Stimulated activated CD8-positive, alpha-beta memory T cell treated with anti-CD3 and anti-CD28 coated beads, Interleukin-15, amount 100 ng/mL, for 24 hours (primary cell): Measurements from ENCODE around the gene ARVCF.
A peak's percentile ranks its signal among the peaks of the same experiment; 100 is the strongest.

Experiments used
- DNase-seq: peaks from one replicate; pipeline ENCODE4 v3.0.0-alpha.2; 2020; ENCODE audit warnings: low read depth

Gene ARVCF

GRCh38 chr22:19973551-19974267 lies 42.9 kb downstream of the ARVCF start:
- DNase-seq, result no peak

- DNase-seq, result no peak
Observed at GRCh38 chr22:19972652-19973550, 43.7 kb downstream of the ARVCF start.

GRCh38 chr22:19972251-19972650 lies 44.4 kb downstream of the ARVCF start:
- no peak for DNase-seq

GRCh38 chr22:19971276-19972124 lies 45.1 kb downstream of the ARVCF start:
- no peak for DNase-seq

GRCh38 chr22:19970479-19971275 lies 45.9 kb downstream of the ARVCF start:
- DNase-seq, result peak; percentile 70

- no peak for DNase-seq
Observed at GRCh38 chr22:19970031-19970478, 46.6 kb downstream of the ARVCF start.

GRCh38 chr22:19969141-19969928 lies 47.3 kb downstream of the ARVCF start:
- no peak for DNase-seq

GRCh38 chr22:19968450-19968891 lies 48.2 kb downstream of the ARVCF start:
- no peak for DNase-seq

- no peak for DNase-seq
Observed at GRCh38 chr22:19967850-19968449, 48.7 kb downstream of the ARVCF start.

GRCh38 chr22:19966908-19967750 lies 49.5 kb downstream of the ARVCF start:
- DNase-seq, result no peak

GRCh38 chr22:19965771-19966709 lies 50.6 kb downstream of the ARVCF start:
- DNase-seq, result no peak

- no peak for DNase-seq
Observed at GRCh38 chr22:19964701-19965386, 51.8 kb downstream of the ARVCF start.

- no peak for DNase-seq
Observed at GRCh38 chr22:19963863-19964642, 52.6 kb downstream of the ARVCF start.

GRCh38 chr22:19962909-19963806 lies 53.5 kb downstream of the ARVCF start:
- no peak for DNase-seq

GRCh38 chr22:19962246-19962908 lies 54.2 kb downstream of the ARVCF start:
- DNase-seq, result no peak
